HG03378 (cell line): Measurements from ENCODE around the gene CACNB4.
"Not testable (repeated sequence)": the region's sequence is repeated elsewhere in the genome, so short reads cannot be mapped to it uniquely, and the experiment has no call there.

Source experiments
- ATAC-seq: cut with Tn5 transposase; IDR thresholded peaks from one replicate; pipeline ENCODE4 v1.9.1; 2021; ENCODE audit warnings: mild to moderate bottlenecking, moderate library complexity; ENCODE audit not compliant: unreplicated experiment

Gene CACNB4

DNA sequence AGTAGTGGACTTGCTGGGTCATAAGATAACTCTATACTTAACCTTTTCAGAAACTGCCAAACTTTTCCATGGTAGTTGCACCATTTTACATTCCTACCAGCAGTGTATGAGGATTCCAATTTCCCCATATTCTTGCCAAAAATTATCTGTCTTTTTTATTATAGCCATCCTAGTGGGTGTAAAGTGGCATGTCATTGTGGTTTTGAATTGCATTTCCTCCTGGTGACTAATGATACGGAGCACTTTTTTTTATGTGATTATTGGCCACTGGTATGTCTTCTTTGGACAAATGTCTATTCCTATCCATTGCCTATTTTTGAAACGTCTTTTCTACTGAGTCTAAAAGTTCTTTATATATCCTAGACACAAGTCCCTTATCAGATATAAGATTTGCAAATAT is 44.3 kb downstream of the CACNB4 start:
- no peak for ATAC-seq

DNA sequence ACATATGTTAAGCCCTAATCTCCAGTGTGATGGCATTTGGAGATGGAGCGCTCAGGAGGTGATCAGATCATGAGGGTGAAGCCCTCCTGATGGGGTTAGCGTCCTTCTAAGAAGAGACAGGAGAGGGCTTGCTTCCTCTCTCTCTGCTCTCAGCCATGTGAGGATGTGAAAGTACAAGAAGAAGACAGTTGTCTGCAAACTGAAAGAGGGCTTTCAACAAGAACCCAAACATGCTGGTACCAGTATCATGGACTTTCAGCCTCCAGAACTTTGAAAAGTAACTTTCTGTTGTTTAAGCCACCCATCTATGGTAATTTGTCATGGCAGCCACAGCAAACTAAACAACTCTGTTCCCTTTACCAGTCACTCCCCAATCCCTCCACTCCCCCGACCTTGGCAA is 47.4 kb downstream of the CACNB4 start:
- no peak for ATAC-seq

DNA sequence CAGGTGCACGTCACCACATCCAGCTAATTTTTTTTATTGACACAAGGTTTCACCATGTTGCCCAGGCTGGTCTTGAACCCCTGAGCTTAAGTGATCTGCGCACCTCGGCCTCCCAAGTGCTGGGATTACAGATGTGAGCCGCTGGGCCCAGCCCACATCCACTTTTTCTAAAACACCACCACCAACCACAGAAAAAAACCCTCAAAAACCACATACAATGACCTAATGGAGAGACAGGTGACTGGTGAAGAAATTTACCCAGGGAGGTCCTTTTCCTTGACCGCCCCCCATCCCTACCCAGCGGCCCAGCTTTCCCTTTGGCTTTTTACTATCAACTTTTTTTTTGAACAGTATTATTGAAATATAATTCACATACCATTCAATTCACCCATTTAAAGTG is 47.9 kb downstream of the CACNB4 start:
- no peak for ATAC-seq

DNA sequence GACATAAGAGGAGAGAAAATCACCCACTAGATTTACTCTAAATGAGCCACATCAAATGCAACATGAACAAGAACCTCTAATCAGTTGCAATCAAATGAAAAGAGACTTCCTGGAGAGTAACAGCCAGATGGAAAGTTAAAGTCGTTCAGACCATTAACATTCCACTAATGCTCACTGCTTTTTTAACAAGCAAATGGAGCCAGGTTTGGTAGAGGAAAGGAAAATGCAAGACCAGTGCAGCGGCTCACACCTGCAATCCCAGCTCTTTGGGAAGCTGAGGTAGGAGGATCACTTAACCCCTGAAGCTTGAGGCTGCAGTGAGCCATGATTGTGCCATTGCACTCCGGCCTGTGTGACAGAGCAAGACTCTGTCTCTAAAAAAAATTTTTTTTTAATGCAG is 48.5 kb downstream of the CACNB4 start:
- no peak for ATAC-seq

DNA sequence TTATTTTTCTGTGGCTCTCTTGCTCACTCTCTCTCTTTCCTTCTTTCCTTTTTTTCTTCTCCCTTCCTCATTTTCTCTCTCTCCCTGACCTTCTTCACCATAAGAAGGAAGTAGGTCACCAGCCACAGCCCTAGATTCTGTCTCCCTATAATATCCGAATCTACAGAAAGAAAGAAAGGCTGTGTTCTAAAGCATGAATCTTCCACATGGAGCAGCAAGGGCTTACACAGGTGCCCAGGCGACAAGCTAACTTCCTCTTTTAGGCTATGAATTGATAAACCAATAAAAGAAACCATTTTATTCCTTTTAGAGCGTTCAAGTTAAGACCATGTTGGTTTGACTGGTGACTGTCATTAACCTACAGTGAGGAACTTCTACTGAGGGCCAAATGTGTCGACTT is 49.3 kb downstream of the CACNB4 start:
- ATAC-seq = no peak

DNA sequence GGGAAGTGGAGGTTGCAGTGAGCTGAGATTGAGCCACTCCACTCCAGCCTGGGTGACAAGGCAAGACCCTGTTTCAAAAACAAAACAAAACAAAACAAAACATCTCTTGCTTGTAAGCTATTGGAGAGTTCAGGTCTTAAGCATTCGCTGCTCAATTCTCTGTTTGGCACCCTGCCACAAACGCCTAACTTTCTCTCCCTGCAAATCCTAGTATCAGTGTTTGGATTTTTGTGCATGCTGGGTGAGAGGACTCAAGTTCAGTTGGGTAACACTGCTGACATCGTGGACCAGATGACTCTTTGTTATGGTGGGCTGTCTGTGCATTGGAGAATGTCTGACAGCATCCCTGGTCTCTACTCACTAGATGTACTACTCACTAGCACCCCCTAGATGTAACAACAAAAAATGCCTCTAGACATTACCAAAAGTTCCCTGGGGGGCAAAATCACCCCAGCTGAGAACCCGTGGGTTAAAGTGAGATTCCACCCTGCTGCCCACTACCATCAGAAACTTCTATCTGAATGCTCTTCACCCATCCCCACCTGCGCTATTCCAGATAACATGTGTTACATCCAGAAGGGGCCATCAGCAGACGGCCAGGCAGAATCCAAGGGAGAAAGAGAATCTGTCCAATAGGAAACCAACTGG is 50.9 kb downstream of the CACNB4 start:
- ATAC-seq = no peak

DNA sequence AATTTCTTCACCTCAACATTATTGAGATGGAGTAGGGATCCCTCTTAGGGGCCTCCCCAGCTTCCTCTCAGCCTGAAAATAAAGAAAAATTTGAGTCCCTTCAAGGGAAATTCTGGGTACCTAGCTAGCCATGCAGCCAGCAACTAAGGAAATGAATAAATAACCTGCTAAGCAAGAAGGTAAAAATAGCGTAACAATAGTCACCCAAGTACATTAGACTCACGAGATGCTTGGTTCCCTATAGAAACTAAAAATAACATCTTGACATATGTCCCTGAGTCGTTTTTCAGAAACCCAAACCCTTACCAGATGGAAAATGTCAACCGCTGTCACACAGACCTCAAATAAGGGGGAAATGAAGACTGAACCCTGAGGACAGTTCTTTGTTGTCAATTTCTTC is 51.9 kb downstream of the CACNB4 start:
- peak; percentile 76 for ATAC-seq

DNA sequence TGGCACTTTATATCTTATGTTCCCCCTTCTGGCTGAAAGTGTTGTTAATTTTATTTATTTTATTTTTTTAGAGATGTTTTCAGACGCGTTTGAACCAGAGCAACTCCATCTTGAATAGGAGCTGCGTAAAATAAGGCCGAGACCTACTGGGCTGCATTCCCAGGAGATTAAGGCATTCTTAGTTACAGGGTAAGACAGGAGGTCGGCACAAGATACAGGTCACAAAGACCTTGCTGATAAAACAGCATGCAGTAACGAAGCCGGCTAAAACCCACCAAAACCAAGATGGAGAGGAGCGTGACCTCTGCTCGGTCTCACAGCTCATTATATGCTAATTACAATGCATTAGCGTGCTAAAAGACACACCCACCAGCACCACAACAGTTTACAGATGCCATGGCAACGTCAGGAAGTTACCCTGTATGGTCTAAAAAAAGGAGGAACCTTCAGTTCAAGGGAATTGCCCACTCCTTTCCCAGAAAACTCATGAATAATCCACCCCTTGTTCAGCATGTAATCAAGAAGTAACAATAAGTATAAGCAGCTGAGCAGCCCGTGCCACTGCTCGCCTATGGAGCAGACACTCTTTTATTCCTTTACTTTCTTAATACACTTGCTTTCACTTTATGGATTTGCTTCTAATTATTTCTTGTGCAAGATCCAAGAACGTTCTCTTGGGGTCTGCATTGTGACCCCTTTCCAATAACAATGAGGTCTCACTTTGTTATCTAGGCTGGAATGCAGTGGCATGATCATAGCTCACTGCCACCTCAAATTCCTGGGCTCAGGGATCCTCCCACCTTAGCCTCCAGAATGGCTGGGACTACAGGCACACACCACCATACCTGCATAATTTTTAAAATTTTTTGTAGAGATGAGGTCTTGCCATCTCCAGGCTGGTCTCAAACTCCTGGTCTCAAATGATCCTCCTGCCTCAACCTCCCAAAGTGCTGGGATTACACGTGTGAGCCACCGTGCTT is 55.9 kb downstream of the CACNB4 start:
- ATAC-seq = no peak

DNA sequence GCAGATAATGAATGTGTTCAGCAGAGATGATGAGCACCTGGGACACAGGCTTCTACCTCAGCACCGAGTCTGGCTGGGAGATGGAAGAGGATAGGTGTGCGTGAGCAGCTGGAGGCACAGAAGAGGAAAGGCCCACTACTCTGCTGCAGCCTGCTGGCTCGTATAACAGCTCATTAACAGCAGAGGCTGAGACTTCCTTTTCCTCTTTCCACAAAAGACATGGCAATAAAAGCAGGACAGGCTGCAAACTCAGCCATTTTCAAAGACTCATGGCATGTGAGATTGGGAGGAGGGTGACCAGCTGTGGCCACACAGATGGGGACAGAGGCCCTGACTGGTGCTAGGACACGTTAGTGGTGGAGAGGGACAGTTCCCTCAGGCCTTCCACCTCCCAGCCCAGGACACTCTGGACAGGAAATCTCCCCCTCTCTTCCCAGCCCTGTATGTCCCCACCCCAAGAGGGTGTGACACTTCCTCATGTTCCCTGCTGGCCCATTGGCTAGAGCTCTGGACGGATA is 60.3 kb downstream of the CACNB4 start:
- no peak for ATAC-seq

DNA sequence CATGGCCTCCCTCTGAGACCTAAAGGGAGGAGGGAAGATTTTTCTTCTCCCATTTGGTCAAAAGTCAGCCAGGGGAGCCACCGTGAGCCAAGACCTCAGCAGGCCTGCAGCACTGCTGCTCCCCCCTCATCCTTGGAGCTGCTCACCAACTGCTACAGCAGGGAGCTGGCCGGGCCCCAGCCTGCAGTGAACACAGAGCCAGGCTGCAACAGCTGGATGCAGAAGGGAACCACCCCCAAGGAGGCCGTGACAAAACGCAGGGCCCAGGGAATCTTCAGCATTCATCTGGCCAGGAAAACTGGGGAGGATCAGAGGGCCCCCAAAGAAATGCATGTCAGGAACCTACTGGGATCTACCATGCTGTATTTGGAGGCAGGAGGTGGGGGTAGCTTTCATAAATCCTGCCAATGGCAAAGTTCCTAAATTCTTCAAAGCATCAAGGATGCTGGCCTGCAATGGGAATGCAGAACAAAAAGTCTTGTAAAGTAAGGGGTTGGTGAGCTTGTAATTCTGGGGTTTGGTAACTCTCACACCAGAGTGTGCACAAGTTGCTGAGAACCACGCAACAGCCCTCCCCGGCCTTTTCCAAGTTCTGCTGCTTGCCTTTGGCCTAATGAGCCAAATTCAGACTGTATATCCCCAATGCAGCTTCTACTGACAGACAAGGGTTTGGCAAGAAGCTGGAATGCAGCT is 61.0 kb downstream of the CACNB4 start:
- no peak for ATAC-seq

DNA sequence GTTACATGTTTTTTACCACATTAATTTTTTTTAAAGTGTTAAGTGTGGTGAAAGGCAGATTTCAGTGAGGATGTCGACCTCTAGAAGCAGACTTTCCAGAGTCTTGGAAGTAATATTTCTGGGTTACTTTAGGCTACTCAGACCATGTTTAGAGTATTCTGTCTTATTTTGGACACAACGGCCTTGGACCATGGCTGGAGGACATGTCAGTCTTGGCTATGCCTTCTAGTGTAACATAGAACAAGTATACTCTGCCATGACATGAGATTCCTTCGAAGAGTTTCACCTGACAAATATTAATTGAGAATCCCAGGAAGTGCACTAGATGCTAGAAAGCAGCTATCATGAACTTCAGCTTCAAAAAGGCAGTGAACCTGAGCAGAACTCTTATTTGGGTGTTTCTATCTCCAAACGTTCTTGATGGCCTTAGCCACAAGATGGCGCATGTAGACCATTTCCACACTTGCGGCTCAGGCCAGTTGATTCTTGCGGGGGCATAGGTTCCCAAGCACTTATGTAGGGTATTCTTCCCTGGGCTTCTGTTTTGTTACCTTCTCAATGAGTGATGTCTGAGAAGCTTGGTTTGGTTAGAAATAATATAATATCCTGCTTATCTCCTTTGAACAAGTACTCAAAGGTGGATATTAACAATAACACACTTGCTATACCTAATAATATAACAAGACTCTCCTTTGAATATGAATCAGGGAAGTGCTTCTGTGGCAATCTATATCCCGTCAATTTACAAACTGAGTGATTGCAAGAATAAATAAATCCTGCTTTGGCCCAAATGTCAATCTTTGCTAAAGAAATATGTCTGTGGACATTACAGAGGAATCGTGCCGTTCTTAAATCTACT is 62.0 kb downstream of the CACNB4 start:
- peak; percentile 90 for ATAC-seq

DNA sequence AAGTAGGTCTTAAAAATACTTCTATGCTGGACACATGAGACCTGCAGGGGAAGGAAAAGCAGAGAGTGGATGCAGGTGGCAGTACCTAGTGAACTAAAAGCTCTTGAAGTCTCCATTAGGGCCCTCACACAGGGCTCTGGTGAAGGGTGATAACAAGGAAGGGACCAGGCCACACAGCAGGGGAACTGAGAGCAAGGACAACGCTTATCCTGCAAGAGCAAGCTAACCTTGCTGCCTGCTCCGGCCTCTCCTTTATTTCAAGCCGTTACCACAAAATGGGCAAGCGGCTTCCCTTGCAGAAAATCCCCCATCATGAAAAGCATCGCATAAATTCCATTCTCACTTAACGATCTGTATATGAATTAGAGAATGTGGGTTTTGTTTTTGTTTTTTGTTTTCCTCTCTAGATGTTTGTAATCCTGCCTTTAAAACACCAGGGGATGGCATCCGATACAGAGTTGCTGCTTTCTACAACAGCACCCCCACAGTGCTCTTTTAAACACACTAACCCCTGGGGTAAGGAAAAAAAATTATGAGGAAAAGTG is 64.5 kb downstream of the CACNB4 start:
- ATAC-seq = no peak

DNA sequence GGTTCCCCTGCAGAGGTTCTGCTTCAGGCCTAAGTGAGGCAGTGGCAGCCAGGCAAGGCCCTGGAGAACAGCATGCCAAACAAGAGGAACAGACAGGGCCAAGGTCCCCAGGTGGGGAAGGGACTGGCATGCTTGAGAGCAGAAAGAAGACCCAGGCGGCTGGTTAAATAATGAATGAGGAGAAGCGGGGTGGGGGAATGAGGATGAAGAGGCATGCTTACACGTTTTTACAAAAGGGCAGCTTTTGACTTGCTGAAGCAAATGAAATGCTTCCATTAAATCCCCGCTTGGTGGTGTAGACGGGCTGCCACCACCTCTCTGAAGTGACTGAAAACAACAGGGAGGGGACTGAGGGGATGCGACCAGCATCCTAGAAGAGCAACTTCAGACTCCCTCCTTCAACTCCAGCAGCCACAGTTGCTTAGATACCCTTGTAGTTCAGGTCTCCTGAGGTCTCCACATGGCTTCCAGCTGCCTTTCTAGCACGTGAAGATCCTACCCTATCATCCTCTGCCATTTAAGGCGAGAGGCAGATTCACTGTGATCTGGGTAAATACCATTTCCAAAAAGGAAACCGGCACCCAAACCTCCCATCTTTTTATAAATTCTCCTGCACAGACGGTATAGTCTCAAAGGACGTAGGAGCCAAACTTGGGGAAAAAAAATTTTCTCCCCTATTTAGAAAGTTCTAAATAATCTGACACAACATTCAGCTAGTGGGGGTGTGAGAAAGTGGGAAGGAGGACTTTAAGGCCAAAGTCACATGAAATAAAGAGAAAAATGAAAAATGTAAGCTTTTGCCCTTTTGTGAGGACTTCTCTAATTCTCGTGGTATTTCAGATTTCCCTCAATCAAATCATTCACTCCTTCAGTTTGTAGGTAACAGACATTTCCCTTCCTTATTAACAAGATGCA is 65.6 kb downstream of the CACNB4 start:
- ATAC-seq = no peak

DNA sequence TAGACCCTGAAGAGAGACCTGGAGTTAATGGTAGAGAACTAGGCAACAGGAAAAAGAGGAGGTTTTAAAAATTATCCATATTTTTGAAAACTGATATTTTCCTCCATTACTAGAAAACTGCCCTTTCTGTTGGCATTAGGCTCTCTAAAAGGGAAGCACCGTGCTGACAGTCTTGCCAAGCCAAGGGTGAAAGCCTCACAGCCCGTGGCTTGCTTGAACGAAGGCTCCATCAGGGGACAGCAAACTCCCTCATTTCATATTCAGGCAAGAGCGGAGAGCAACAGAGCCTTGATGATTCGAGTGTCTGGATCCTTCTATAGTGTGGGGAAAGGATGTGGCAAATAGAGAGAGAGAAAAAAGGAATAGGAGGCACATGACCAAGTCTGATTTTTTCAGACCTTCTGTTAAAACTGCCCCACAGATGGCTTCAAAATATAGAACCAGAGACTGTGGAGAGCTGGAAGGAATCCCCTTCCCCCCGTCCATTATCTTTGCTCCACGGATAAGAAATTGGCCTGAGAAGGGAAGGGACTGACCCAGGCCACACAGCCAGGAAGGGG is 67.0 kb downstream of the CACNB4 start:
- no peak for ATAC-seq

DNA sequence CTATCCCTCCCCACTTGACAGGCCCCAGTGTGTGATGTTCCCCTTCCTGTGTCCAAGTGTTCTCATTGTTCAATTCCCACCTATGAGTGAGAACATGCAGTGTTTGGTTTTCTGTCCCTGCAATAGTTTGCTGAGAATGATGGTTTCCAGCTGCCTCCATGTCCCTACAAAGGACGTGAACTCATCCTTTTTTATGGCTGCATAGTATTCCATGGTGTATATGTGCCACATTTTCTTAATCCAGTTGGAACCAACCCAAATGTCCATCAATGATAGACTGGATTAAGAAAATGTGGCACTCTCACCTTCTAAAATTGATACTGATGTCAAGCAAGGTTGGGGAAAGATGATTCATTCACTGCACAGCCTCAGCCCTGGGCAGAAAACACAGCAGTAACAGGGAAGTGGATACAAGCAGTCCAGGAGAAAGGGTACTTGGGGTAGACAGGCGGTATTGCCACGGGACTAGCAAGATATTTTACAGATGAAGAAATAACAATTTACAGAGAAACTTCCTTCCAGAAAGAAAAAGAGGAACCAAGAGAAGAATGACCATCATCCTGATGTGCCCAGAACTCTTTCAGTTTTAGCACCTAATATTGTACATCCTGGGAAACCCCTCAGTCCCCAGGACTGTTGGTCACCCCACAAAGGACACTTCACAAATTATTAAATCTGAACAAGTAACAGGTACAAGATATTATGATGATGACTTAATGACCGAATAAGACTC is 68.1 kb downstream of the CACNB4 start:
- ATAC-seq = not testable (repeated sequence)

DNA sequence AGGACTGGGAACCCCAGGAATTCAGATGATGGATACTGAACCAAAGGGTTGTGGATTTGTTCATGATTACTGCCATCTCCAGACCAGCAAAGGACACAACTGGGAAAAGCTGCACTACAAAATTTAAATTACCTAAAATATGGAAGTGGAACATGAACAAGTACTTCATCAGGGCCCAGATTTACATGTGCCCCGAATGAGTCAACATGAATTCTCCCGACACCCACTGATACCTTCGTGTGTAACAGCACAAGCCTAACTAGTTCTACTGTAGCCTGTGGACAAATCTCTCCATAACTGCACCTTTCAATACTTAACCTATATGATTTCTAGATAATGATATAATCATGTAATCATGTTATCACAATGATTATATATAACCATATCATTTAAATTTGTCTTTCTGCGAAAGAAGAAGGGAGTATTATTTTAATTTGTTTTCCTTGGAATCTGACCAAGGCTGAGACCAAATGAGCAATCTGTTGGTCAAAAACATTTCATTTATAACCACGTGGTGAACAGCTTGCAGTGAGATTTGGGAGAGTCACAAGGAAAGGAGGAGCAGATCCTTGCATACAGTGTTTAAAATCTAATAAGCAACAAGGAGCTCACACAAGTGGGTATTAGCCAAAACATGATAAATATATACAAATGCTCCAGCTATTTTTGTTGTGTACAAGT is 70.5 kb downstream of the CACNB4 start:
- ATAC-seq = no peak

DNA sequence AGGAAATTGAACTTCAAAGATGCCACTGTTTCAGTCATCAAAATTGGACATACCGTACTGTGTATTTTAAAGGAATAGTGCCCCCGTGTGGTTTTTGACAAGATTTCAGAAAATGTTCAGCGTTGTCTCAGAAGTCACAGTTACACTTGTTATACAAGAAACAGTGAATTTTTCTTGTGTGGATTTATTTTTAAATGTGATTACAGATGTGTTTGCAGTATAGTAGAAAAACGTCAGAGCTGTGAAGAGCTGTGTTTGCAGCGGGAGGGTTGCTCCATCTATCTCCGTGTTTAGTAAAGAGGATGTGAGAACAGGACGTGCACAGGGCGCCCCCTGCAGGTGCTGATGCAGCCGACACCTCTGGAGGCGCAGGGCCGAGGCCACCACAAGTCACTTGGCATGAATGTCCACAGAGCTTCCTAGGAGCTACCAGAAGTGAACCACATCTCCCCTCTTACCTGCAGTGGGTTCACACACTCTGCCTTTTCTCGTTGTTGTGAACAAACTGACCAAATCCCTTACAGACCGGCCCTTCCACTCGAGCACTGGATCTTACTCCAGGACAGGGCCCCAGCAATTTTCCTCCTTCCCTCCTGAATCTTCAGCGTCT is 73.1 kb downstream of the CACNB4 start:
- peak; percentile 93 for ATAC-seq
